Panc1 (cell line): Measurements from ENCODE around the gene KRT85. TPM values are rescaled to one million over a fixed set of nuclear protein-coding genes. Genes with fewer than 3 reads are reported as not detected.

Experiments
- ATAC-seq: fragments of 200-7000 bp; cut with Tn5 transposase; 2 replicates; pipeline ENCODE4 v1.9.1; 2020; ENCODE audit warnings: mild to moderate bottlenecking, moderate library complexity
- BruUV-seq: library from RNA; stranded (reverse); fragments of 400-500 nt; replicated peaks from 2 replicates; lab custom pipeline; 2021; lab: Mats Ljungman, UMichigan
- CTCF ChIA-PET: fragments of 300-600 bp; sonication (Branson Sonifier 250); formaldehyde crosslinking; loops from one replicate; lab custom pipeline; 2022; ENCODE audit warnings: antibody characterized with exemption; lab: Charles Lee
- POLR2A ChIA-PET: fragments of 300-600 bp; sonication (Branson Sonifier 250); formaldehyde crosslinking; loops from one replicate; lab custom pipeline; 2022; ENCODE audit warnings: antibody characterized with exemption; lab: Charles Lee
- DNase-seq: peaks from one replicate; pipeline ENCODE4 v3.0.0-alpha.2; 2010; ENCODE audit warnings: low read depth, low spot score
- H3K27ac ChIP-seq: 2 replicates; pipeline ENCODE4 v1.5.1; 2011; ENCODE audit warnings: mild to moderate bottlenecking, low read length, inconsistent platforms
- H3K27me3 ChIP-seq: fragments of 200-500 bp; sonication (Bioruptor generic); 2 replicates; pipeline ENCODE4 v1.6.0; 2014; ENCODE audit warnings: low read length, inconsistent platforms; ENCODE audit not compliant: control insufficient read depth, insufficient read depth
- H3K36me3 ChIP-seq: fragments of 200-500 bp; sonication (Bioruptor generic); 2 replicates; pipeline ENCODE4 v1.5.1; 2014; ENCODE audit warnings: inconsistent platforms, mild to moderate bottlenecking, low read length, moderate library complexity; ENCODE audit not compliant: control insufficient read depth, insufficient read depth
- H3K4me1 ChIP-seq: 2 replicates; pipeline ENCODE4 v1.5.1; 2011; ENCODE audit warnings: inconsistent platforms, mild to moderate bottlenecking, low read length, moderate library complexity; ENCODE audit not compliant: control insufficient read depth, insufficient read depth
- H3K4me3 ChIP-seq, 2 experiments: 2 replicates each; pipeline ENCODE4 v1.5.1; 2011 to 2012; ENCODE audit warnings: low read depth in 2 of 2, low read length in 2 of 2, mild to moderate bottlenecking in 2 of 2, inconsistent platforms in 1 of 2, moderate library complexity in 1 of 2
- H3K9me3 ChIP-seq: fragments of 200-500 bp; sonication (Bioruptor generic); 2 replicates; pipeline ENCODE4 v1.5.1; 2014; ENCODE audit warnings: low read depth, mild to moderate bottlenecking, inconsistent platforms, low read length, moderate library complexity; ENCODE audit not compliant: control insufficient read depth, insufficient read depth
- CTCF ChIP-seq: fragments of 450-650 bp; IDR thresholded peaks from 2 replicates; pipeline ENCODE4 v1.5.1; 2017; ENCODE audit warnings: mild to moderate bottlenecking
- POLR2AphosphoS5 ChIP-seq: IDR thresholded peaks from 2 replicates; pipeline ENCODE4 v1.6.1; 2012; ENCODE audit warnings: mild to moderate bottlenecking, low read depth, low read length, moderate library complexity
- REST ChIP-seq, 2 experiments: IDR thresholded peaks; 2 replicates each; pipeline ENCODE4 v1.6.1; 2011 to 2012; ENCODE audit warnings: low read depth in 2 of 2, control low read depth in 1 of 2, low read length in 1 of 2, mild to moderate bottlenecking in 1 of 2, moderate library complexity in 1 of 2; ENCODE audit not compliant: insufficient read depth in 1 of 2
- SIN3A ChIP-seq: IDR thresholded peaks from 2 replicates; pipeline ENCODE4 v1.6.1; 2012; ENCODE audit warnings: low read depth, mild to moderate bottlenecking, low read length, moderate library complexity, borderline replicate concordance; ENCODE audit not compliant: insufficient read depth
- TCF7L2 ChIP-seq: IDR thresholded peaks from 2 replicates; pipeline ENCODE4 v1.6.1; 2011; ENCODE audit warnings: mild to moderate bottlenecking, low read depth, low read length, inconsistent platforms
- in situ Hi-C: cut with HindIII; loops from 2 replicates; pipeline ENCODE4 v1.10.0; 2016; ENCODE audit warnings: low sequenced_read_pairs, low pct_unique_long_range_greater_than_20kb
- intact Hi-C: fragments of 100-400 bp; cut with micrococcal nuclease; formaldehyde crosslinking; loops from one replicate; pipeline ENCODE4 v1.10.0; 2022; ENCODE audit not compliant: unreplicated experiment
- total RNA-seq: library from RNA; stranded (reverse); gene quantifications from one replicate; pipeline ENCODE4 v1.2.1, GENCODE V29; 2021; ENCODE audit not compliant: unreplicated experiment

The KRT85 gene
- total RNA-seq, 1 experiment from 2014 or later = not detected

- CTCF ChIA-PET = interaction anchor here (0.5 kb wide), 1 partner anchor 34 kb away, joined by 3 read pairs; no protein-coding TSS in a partner anchor
Observed at GRCh38 chr12:52401526-52401925, 34.2 kb upstream of the KRT85 start.

GRCh38 chr12:52400906-52401305, 33.6 kb upstream of the KRT85 start:
- intact Hi-C loops (no loop called here), in situ Hi-C loops (no loop called here)
- ChIA-PET CTCF (no interaction called here), POLR2A (no interaction called here)
- Histone ChIP-seq H3K4me3 (no peak overlapping the region), H3K27ac (no peak overlapping the region), H3K27me3 (0 out of 2 replicates have a peak, but pooled peaks cover 3% of the 10 kb centered on the region), H3K9me3 (no peaks in the 10 kb centered on the region), H3K4me1 (no peaks in the 10 kb centered on the region), H3K36me3 (no peaks in the 10 kb centered on the region)
- BruUV-seq = no TSS peak
- ATAC-seq (no peak), DNase-seq (no peak)
- no peak for TF ChIP-seq POLR2AphosphoS5
- TF ChIP-seq SIN3A = no peak
- TF ChIP-seq CTCF = no peak
- no peak for TF ChIP-seq TCF7L2
- TF ChIP-seq REST (IDR thresholded peaks at IDR 0.05; ENCODE audit: insufficient read depth in 1 of 2, low read depth in 2 of 2, low read length in 1 of 2) = no peak

More at GRCh38 chr12:52401526-52401925, 34.2 kb upstream of the KRT85 start:
- no peaks in the 10 kb centered on the region for H3K36me3 ChIP-seq
- intact Hi-C loops (no loop called here), in situ Hi-C loops (no loop called here)
- ATAC-seq (no peak), DNase-seq (no peak)
- TF ChIP-seq POLR2AphosphoS5 (no peak), TCF7L2 (no peak), CTCF (no peak), SIN3A (no peak), REST (IDR thresholded peaks at IDR 0.05; ENCODE audit: insufficient read depth in 1 of 2, low read depth in 2 of 2, low read length in 1 of 2) (no peak)
- H3K27me3 ChIP-seq = 0 out of 2 replicates have a peak, but pooled peaks cover 3% of the 10 kb centered on the region
- H3K27ac ChIP-seq = no peak overlapping the region
- POLR2A ChIA-PET = no interaction called here
- no peak overlapping the region for H3K4me3 ChIP-seq
- no peaks in the 10 kb centered on the region for H3K9me3 ChIP-seq
- BruUV-seq = no TSS peak
- H3K4me1 ChIP-seq = no peaks in the 10 kb centered on the region
